IMR-90 (cell line): ENCODE data around the gene AMPD1. TPM values are rescaled to one million over a fixed set of nuclear protein-coding genes. Genes with fewer than 3 reads are reported as not detected.

Experiments used
- ATAC-seq: fragments of 200-7000 bp; cut with Tn5 transposase; 2 replicates; pipeline ENCODE4 v1.9.1; 2020; ENCODE audit warnings: low read depth, mild to moderate bottlenecking, moderate library complexity
- BruUV-seq: library from RNA; stranded (reverse); fragments of 400-500 nt; replicated peaks from 2 replicates; lab custom pipeline; 2021; lab: Mats Ljungman, UMichigan
- CTCF ChIA-PET: fragments of 300-600 bp; formaldehyde crosslinking; extraction: SDS; loops from one replicate; lab custom pipeline; 2021; ENCODE audit warnings: antibody characterized with exemption; lab: Yijun Ruan, JAX
- POLR2A ChIA-PET: fragments of 300-600 bp; sonication (Branson Sonifier 250); formaldehyde crosslinking; loops from one replicate; lab custom pipeline; 2022; ENCODE audit warnings: antibody characterized with exemption; ENCODE audit not compliant: unreplicated experiment; lab: Charles Lee
- DNase-seq: peaks from one replicate; pipeline ENCODE4 v3.0.0; 2013
- H2AFZ ChIP-seq: replicated peaks from 2 replicates; pipeline ENCODE3; 2013; ENCODE audit warnings: low read length, mild to moderate bottlenecking; ENCODE audit not compliant: poor library complexity
- H2AK5ac ChIP-seq: 2 replicates; pipeline ENCODE4 v1.6.1; 2013; ENCODE audit warnings: low read depth, low read length, inconsistent platforms
- H2AK9ac ChIP-seq: replicated peaks from 2 replicates; pipeline ENCODE3; 2013; ENCODE audit warnings: mild to moderate bottlenecking, low read depth, low read length, moderate library complexity; ENCODE audit not compliant: poor library complexity
- H2BK120ac ChIP-seq: 2 replicates; pipeline ENCODE4 v1.6.1; 2013; ENCODE audit warnings: low read depth, low read length, inconsistent platforms
- H2BK15ac ChIP-seq: 3 replicates; pipeline ENCODE4 v1.6.1; 2013; ENCODE audit warnings: low read depth, low read length, inconsistent platforms
- H2BK20ac ChIP-seq: 2 replicates; pipeline ENCODE4 v1.6.1; 2013; ENCODE audit warnings: low read depth, mild to moderate bottlenecking, inconsistent platforms, low read length, moderate library complexity
- H2BK5ac ChIP-seq: 2 replicates; pipeline ENCODE4 v1.6.1; 2013; ENCODE audit warnings: mild to moderate bottlenecking, low read depth, low read length, inconsistent platforms; ENCODE audit not compliant: poor library complexity, severe bottlenecking
- H3K14ac ChIP-seq: replicated peaks from 2 replicates; pipeline ENCODE4 v1.6.1; 2013; ENCODE audit warnings: low read depth, low read length, inconsistent platforms
- H3K18ac ChIP-seq: 2 replicates; pipeline ENCODE4 v1.6.1; 2013; ENCODE audit warnings: low read depth, low read length, control low read depth
- H3K23ac ChIP-seq: 2 replicates; pipeline ENCODE4 v1.6.1; 2013; ENCODE audit warnings: low read depth, low read length, inconsistent platforms
- H3K27ac ChIP-seq: 2 replicates; pipeline ENCODE4 v1.5.1; 2013; ENCODE audit warnings: mild to moderate bottlenecking, control low read depth, low read length; ENCODE audit not compliant: insufficient read depth
- H3K27me3 ChIP-seq: 2 replicates; pipeline ENCODE4 v1.6.1; 2013; ENCODE audit warnings: low read length; ENCODE audit not compliant: control insufficient read depth, insufficient read depth
- H3K36me3 ChIP-seq: 2 replicates; pipeline ENCODE4 v1.6.1; 2013; ENCODE audit warnings: low read length, mixed read lengths; ENCODE audit not compliant: control insufficient read depth, insufficient read depth
- H3K4ac ChIP-seq: 2 replicates; pipeline ENCODE4 v1.6.1; 2013; ENCODE audit warnings: low read depth, low read length, inconsistent platforms
- H3K4me1 ChIP-seq: 2 replicates; pipeline ENCODE4 v1.6.1; 2013; ENCODE audit warnings: low read length, mixed read lengths; ENCODE audit not compliant: control insufficient read depth, insufficient read depth
- H3K4me2 ChIP-seq: 2 replicates; pipeline ENCODE4 v1.6.1; 2013; ENCODE audit warnings: low read depth, mild to moderate bottlenecking, control low read depth, low read length, moderate library complexity
- H3K4me3 ChIP-seq: 2 replicates; pipeline ENCODE4 v1.5.1; 2013; ENCODE audit warnings: low read depth, mild to moderate bottlenecking, control low read depth, low read length, moderate library complexity; ENCODE audit not compliant: insufficient read depth
- H3K56ac ChIP-seq: 2 replicates; pipeline ENCODE4 v1.6.1; 2013; ENCODE audit warnings: low read length, inconsistent platforms; ENCODE audit not compliant: insufficient read depth; ENCODE audit errors: extremely low read depth
- H3K79me1 ChIP-seq, 2 experiments: 2 replicates each; pipeline ENCODE4 v1.6.1; 2013; ENCODE audit warnings: low read length in 2 of 2, inconsistent platforms in 1 of 2, low read depth in 1 of 2
- H3K9ac ChIP-seq: 2 replicates; pipeline ENCODE4 v1.6.1; 2013; ENCODE audit warnings: low read depth, low read length, control low read depth
- H3K9me1 ChIP-seq: 2 replicates; pipeline ENCODE4 v1.6.1; 2013; ENCODE audit warnings: low read length, inconsistent platforms; ENCODE audit not compliant: insufficient read depth
- H3K9me3 ChIP-seq: 2 replicates; pipeline ENCODE4 v1.6.1; 2013; ENCODE audit warnings: low read length; ENCODE audit not compliant: control insufficient read depth, insufficient read depth
- H4K20me1 ChIP-seq: 2 replicates; pipeline ENCODE4 v1.6.1; 2013; ENCODE audit warnings: low read length, inconsistent platforms; ENCODE audit not compliant: insufficient read depth
- H4K5ac ChIP-seq: 2 replicates; pipeline ENCODE4 v1.6.1; 2013; ENCODE audit warnings: mild to moderate bottlenecking, low read depth, low read length, control low read depth
- H4K8ac ChIP-seq, 2 experiments: 2 replicates each; pipeline ENCODE4 v1.6.1; 2013; ENCODE audit warnings: low read depth in 2 of 2, low read length in 2 of 2, control low read depth in 1 of 2, inconsistent platforms in 1 of 2
- H4K91ac ChIP-seq: 2 replicates; pipeline ENCODE4 v1.6.1; 2013; ENCODE audit warnings: low read depth, low read length, inconsistent platforms; ENCODE audit not compliant: insufficient read depth
- BHLHE40 ChIP-seq: fragments of 150-350 bp; IDR thresholded peaks from 2 replicates; pipeline ENCODE4 v1.6.1; 2016; ENCODE audit warnings: mild to moderate bottlenecking, low read depth, low read length
- POLR2A ChIP-seq: IDR thresholded peaks from 2 replicates; pipeline ENCODE4 v1.6.1; 2012; ENCODE audit warnings: mild to moderate bottlenecking, low read depth, low read length
- RAD21 ChIP-seq: IDR thresholded peaks from 2 replicates; pipeline ENCODE4 v1.6.1; 2012; ENCODE audit warnings: low read length, improper control_type of control experiment
- SMC3 ChIP-seq: fragments of 150-350 bp; IDR thresholded peaks from 2 replicates; pipeline ENCODE4 v1.6.1; 2016; ENCODE audit warnings: low read depth, mild to moderate bottlenecking, antibody characterized with exemption, low read length, moderate library complexity
- WGBS, 2 experiments: methylation state at CpG; one replicate each; pipeline versions ENCODE4 v1.1.5 to v1.1.7; 2013; ENCODE audit warnings: missing lambda C conversion rate in 2 of 2; ENCODE audit not compliant: insufficient read length in 1 of 2; ENCODE audit errors: extremely low coverage in 2 of 2; 5-methylcytosine and 5-hydroxymethylcytosine counted together
- dilution Hi-C: fragments of 300-500 bp; cut with HindIII; formaldehyde crosslinking; loops from one replicate; pipeline ENCODE4 v1.14.3; 2018; ENCODE audit warnings: low sequenced_read_pairs; ENCODE audit not compliant: unreplicated experiment
- in situ Hi-C: fragments of 300-500 bp; cut with MboI; formaldehyde crosslinking; loops from 3 replicates; pipeline ENCODE4 v1.14.3; 2019; ENCODE audit warnings: low sequenced_read_pairs, inconsistent platforms, mixed read lengths
- intact Hi-C: fragments of 100-400 bp; cut with micrococcal nuclease; formaldehyde crosslinking; loops from 2 replicates; pipeline ENCODE4 v1.10.0; 2022
- polyA plus RNA-seq, 3 experiments: library from polyadenylated mRNA; depleted of rRNA; stranded (reverse); fragments of >200 nt; gene quantifications; 2 replicates each; pipeline ENCODE4 v1.2.3, GENCODE V29; 2012; ENCODE audit warnings: low replicate concordance in 1 of 3
- total RNA-seq: library from RNA; depleted of rRNA; stranded (reverse); fragments of >200 nt; gene quantifications from 2 replicates; pipeline ENCODE4 v1.2.3, GENCODE V29; 2012
- TF ChIP-seq, protein P1 (sequence below): fragments of 150-350 bp; IDR thresholded peaks from 2 replicates; pipeline ENCODE4 v1.6.1; 2017; ENCODE audit warnings: mild to moderate bottlenecking, antibody characterized with exemption, low read length, low read depth
- TF ChIP-seq, protein P2 (sequence below): conservative IDR thresholded peaks from 2 replicates; pipeline ENCODE4 v1.5.1; 2012; ENCODE audit warnings: mild to moderate bottlenecking, low read depth, low read length, improper control_type of control experiment

The AMPD1 gene
- total and polyA plus RNA-seq, 2 of the 4 experiments (the other 2 are of a cell fraction): not detected

DNA sequence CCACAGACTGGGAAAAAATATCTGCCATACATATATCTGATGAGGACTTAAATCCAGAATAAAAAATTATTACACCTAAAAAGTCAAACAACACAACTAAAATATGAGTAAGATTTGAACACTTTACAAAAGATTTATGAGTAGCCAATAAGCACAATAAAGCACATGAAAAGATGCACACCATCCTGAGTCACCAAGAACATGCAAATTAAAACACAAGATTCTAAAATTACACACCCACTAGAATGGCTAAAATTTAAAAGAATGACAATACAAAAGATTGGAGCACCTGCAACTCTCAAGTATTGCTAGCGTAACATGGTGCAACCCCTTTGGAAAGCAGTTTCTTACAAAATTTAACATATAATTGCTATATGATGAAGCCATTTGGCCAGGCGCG lies 56.4 kb downstream of the AMPD1 start:
- dilution Hi-C loops (no loop called here), in situ Hi-C loops (no loop called here), intact Hi-C loops (no loop called here)
- Histone ChIP-seq H3K23ac (no peak overlapping the region), H2BK120ac (no peak overlapping the region), H2BK5ac (no peak overlapping the region), H2BK20ac (no peak overlapping the region), H3K27me3 (no peaks in the 10 kb centered on the region), H3K9me1 (0 out of 2 replicates have a peak, but pooled peaks cover 2% of the 10 kb centered on the region), H2BK15ac (no peak overlapping the region), H4K5ac (no peak overlapping the region), H2AFZ (no peak overlapping the region), H3K56ac (no peak overlapping the region), H4K91ac (no peak overlapping the region), H3K79me1 (no peaks in the 10 kb centered on the region), H3K4ac (no peak overlapping the region), H3K14ac (no peak overlapping the region), H3K4me3 (no peak overlapping the region), H3K27ac (no peak overlapping the region), H2AK5ac (no peak overlapping the region), H2AK9ac (no peak overlapping the region), H4K8ac (no peak overlapping the region), H3K4me1 (no peaks in the 10 kb centered on the region), H3K36me3 (no peaks in the 10 kb centered on the region), H4K20me1 (no peaks in the 10 kb centered on the region), H3K18ac (no peak overlapping the region), H3K9ac (no peak overlapping the region), H3K4me2 (no peak overlapping the region), H3K9me3 (no peaks in the 10 kb centered on the region)
- TF ChIP-seq, protein P1, sequence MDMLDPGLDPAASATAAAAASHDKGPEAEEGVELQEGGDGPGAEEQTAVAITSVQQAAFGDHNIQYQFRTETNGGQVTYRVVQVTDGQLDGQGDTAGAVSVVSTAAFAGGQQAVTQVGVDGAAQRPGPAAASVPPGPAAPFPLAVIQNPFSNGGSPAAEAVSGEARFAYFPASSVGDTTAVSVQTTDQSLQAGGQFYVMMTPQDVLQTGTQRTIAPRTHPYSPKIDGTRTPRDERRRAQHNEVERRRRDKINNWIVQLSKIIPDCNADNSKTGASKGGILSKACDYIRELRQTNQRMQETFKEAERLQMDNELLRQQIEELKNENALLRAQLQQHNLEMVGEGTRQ: no peak
- TF ChIP-seq, protein P2, sequence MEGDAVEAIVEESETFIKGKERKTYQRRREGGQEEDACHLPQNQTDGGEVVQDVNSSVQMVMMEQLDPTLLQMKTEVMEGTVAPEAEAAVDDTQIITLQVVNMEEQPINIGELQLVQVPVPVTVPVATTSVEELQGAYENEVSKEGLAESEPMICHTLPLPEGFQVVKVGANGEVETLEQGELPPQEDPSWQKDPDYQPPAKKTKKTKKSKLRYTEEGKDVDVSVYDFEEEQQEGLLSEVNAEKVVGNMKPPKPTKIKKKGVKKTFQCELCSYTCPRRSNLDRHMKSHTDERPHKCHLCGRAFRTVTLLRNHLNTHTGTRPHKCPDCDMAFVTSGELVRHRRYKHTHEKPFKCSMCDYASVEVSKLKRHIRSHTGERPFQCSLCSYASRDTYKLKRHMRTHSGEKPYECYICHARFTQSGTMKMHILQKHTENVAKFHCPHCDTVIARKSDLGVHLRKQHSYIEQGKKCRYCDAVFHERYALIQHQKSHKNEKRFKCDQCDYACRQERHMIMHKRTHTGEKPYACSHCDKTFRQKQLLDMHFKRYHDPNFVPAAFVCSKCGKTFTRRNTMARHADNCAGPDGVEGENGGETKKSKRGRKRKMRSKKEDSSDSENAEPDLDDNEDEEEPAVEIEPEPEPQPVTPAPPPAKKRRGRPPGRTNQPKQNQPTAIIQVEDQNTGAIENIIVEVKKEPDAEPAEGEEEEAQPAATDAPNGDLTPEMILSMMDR: no peak
- TF ChIP-seq RAD21 (no peak), POLR2A (no peak), BHLHE40 (no peak), SMC3 (no peak)
- ChIA-PET POLR2A (no interaction called here), CTCF (interaction anchor here (0.7 kb wide), 1 partner anchor 1107 kb away, joined by 7 read pairs; no protein-coding TSS in a partner anchor)
- DNase-seq (no peak), ATAC-seq (no peak)
- BruUV-seq: no TSS peak
- no CpG with 5 or more reads among the region's 3 CpGs for WGBS, 2 experiments
